GF-D8 (cell line): ENCODE results near the gene WDFY3.
"Not testable (repeated sequence)": the region's sequence is repeated elsewhere in the genome, so short reads cannot be mapped to it uniquely, and the experiment has no call there.

Experiments
- DNase-seq: peaks from one replicate; lab custom pipeline; 2025; lab: John Stamatoyannopoulos, UW

Gene WDFY3

DNA sequence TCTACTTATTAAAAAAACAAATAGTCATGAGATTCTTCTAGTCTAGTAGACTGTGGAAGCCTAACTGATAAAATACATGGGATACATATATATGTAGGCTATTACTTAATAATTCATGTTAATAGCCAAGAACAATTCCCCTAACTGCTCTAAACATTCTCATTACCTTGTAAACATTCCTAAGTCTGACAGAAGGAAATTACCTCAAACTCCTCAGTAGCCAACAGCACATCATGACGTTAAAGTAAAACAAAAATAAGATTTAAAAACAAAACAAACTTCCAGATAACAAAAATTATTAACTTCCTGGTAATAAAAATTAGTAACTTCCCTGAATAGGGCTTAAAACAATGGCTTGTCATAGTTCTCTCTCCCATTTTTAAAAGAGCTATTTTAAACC, 109.2 kb downstream of the WDFY3 start:
- DNase-seq, result no peak

DNA sequence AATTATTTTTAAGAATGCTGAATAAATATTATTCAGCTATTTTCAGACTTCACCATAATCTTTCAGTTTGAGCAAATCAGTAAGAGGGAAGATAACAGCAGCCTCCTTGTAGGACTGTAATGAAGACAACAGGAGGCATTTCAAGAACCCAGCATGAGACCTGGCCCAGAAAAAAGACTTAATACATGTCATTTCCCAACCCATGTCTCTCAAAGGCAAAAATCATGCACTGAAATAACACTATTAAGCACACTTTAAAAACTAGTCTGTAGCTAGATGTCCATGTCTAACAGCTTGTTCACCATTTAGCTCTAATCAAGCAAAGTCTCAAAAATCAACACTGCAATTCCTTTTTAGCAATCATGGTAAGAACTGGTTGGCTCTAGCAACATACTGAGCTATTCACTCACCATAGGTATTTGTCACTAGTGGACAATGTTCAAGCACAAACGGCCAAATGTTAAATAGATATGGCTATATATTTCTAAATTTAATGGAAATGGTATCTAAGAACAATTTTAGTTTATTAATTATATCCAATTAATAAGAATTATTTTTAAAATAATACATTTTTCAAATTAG, 109.9 kb downstream of the WDFY3 start:
- DNase-seq, result no peak

DNA sequence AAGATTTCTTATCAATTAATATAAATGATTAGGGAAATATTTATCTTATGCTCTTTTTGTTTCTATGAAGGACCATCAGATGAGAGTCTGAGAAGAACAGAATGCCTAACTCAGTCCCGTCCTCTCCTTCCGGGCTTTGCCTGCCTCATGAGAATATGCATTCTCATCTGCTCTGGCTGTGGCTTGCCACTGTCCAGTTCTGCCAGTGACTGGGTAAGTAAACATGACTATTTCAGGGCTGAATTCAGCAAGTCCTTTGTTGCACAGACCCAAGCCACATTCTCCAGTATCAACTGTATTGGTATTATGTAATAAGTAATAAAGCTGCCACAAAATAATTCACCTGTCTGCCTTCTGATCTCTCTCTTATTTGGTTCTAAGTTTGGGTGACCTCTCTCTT, 110.7 kb downstream of the WDFY3 start:
- DNase-seq, result no peak

- no peak for DNase-seq
Observed at GRCh38 chr4:84852081-84852480, 114.4 kb downstream of the WDFY3 start.

- DNase-seq, result no peak
Observed at GRCh38 chr4:84849051-84849640, 117.3 kb downstream of the WDFY3 start.

GRCh38 chr4:84848432-84848831, 118.1 kb downstream of the WDFY3 start:
- no peak for DNase-seq

GRCh38 chr4:84847978-84848377, 118.5 kb downstream of the WDFY3 start:
- no peak for DNase-seq

- DNase-seq, result no peak
Observed at GRCh38 chr4:84846985-84847384, 119.5 kb downstream of the WDFY3 start.

DNA sequence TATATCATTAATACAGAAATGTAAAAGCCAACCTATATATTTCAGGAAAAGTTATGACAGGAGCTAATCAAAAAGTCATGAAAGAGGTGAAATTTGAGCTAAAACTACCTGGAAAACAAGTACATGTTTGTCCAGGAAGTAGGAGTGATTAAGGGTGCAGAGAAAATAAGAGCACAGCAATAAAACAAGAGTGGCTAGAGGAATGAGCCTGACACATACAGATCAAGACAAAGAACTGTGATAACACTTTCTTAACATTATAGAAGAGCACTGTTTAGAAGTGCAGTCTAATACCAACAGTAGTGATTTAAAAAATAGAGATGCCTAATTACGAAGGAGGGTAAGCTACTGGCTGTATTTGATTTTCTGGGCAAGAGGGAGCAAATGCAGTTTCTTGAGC, 125.1 kb downstream of the WDFY3 start:
- no peak for DNase-seq

DNA sequence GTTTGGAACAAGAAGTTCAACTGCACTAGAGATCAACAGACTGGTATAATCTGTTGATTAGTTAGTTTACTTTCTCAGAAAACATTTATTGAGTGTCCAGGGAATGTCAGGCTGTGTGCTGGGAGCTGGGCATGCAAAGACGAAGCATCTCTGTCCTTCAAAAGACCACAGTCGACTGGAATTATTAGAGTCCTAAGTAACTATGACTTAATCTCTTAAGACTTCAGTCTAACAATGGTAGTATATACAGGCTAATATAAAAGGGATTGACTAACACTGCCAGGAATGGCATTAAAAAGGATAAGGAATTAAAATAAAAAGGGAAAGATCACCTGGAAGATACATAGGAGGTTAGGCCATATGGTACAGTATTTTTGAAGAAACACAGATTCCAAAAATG, 128.7 kb downstream of the WDFY3 start:
- DNase-seq, result no peak

GRCh38 chr4:84829633-84830032, 136.9 kb downstream of the WDFY3 start:
- DNase-seq, result not testable (repeated sequence)

- no peak for DNase-seq
Observed at GRCh38 chr4:84826681-84827080, 139.8 kb downstream of the WDFY3 start.

DNA sequence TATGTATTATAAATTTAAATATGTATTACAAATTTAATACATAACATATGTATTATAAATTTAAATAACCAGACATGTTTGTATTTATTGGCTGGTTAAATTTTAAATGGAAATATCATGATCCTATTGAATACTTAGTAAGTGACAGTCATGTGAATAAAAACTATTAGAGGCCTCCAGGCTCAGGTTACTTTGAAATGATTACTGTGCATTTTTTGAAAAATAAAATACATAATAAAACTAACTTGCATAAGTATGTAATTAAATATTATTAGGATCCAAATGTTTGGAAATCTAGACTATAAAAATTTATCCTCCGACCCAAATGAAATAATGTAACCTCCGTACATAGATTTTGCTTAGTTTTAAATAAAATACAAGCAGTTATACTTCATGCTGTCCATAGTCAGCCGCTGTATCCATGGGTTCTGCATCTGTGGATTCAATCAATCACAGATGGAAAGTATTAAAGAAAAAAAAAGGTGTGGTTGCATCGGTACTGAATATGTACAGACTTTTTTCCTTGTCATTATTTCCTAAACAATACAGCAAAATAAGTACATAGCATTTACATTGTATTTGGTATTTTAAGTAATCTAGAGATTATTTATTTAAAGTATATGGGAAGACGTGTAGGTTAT, 140.7 kb downstream of the WDFY3 start:
- no peak for DNase-seq

GRCh38 chr4:84821064-84821463, 145.4 kb downstream of the WDFY3 start:
- DNase-seq, result no peak

GRCh38 chr4:84814094-84814750, 152.3 kb downstream of the WDFY3 start:
- no peak for DNase-seq

DNA sequence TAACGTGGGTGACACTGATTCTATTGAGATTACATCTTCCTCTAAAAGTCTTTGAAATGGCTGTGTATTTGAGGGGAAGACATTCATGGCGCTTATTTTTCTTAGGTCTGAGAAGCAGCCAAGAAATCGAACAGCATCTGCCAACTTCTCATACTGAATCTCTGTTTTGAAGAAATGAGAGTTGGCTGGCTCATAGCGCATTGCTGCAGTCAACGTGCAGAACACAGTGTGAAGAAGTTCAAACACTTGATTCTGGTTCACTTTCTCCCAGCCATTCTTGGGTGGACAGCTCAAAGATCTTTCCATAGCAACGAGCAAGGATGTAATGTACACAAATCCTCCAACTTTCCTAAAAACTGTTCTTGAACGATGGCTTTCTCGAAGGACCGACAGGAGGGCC, 156.5 kb downstream of the WDFY3 start:
- no peak for DNase-seq

DNA sequence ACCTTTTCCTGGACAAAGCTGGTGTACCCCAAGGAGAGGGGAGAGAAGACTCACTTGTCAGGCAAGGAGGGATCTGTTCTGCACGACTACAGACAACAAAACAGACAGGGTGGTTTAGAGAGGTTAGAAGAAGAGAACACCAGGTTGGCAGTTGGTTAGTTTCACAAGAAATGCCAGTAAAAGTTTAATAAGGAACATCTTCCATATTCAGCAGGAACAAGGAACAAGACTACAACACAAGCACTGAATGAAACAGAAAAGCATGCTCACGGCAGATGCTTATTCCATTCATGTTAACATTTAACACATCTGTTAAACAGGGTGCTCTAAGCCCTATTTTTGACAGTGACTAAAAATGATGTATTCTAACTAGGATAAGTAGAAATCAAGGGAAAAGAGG, 158.2 kb downstream of the WDFY3 start:
- no peak for DNase-seq

DNA sequence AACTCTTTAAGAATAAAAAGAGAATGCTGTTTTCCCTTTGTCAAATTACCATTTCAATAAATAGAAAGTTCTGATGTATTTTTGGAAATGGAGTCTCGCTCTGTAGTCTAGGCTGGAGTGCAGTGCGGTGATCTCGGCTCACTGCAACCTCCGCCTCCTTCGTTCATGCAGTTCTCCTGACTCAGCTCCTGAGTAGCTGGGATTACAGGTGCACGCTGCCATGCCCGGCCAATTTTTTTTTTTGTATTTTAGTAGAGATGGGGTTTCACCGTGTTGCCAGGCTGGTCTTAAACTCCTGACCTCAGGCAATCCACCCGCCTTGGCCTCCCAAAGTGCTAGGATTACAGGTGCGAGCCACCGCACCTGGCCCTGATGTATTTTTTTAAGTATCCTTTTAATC, 159.9 kb downstream of the WDFY3 start:
- not testable (repeated sequence) for DNase-seq

GRCh38 chr4:84804136-84804535, 162.4 kb downstream of the WDFY3 start:
- no peak for DNase-seq

DNA sequence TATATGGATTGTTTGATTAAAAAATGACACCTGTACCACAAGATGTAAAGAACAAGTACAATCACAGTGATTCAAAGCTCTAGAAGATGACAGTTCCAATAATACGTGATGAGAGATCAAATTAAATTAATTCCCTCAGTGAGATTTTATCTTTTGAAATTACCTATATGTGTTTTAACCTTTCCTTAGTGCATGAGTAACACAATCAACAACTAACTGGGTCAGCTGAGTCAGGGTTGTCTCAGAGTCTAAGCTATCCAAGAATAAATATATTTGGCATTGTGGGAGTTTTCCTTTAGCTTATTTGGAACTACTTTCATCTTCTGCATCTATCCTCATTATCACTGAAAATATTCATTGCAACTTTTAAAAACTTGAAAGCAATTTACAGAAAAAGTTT, 162.8 kb downstream of the WDFY3 start:
- DNase-seq, result no peak

DNA sequence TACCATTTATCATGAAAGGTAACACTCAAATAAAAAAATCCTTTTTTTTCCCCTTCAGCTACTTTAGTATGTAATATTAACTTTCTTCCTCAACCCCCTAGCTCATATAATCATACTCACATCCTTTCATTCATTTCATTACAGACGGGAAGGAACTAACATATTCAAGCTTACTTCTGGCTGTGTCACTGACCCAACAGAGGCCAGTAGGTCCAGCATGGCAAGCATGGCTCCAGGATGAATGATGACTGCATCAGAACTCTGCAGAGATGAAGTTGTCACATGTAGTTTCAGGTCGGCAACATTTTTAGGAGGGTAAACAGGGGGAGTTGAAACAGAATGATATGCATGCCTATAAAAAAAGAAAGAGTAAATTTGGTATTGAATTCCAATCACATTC, 163.4 kb downstream of the WDFY3 start:
- DNase-seq, result no peak

GRCh38 chr4:84800256-84800655, 166.2 kb downstream of the WDFY3 start:
- DNase-seq, result no peak

GRCh38 chr4:84799318-84799717, 167.2 kb downstream of the WDFY3 start:
- no peak for DNase-seq
